Tongue (tissue), 2 donors: ENCODE results near the gene TFPI. TPM values are rescaled to one million over a fixed set of nuclear protein-coding genes. Genes with fewer than 3 reads are reported as not detected.
"Not testable (repeated sequence)": the region's sequence is repeated elsewhere in the genome, so short reads cannot be mapped to it uniquely, and the experiment has no call there.

ENCODE experiments used
- DNase-seq: peaks from one replicate; pipeline ENCODE4 v3.0.0-alpha.2; 2015
- total RNA-seq: library from RNA; depleted of rRNA; stranded (reverse); fragments of >200 nt; gene quantifications from one replicate; pipeline ENCODE4 v1.2.3, GENCODE V29; 2014

The TFPI gene
- total RNA-seq, 1 donor from 2014 or later: 52.1 TPM

DNA sequence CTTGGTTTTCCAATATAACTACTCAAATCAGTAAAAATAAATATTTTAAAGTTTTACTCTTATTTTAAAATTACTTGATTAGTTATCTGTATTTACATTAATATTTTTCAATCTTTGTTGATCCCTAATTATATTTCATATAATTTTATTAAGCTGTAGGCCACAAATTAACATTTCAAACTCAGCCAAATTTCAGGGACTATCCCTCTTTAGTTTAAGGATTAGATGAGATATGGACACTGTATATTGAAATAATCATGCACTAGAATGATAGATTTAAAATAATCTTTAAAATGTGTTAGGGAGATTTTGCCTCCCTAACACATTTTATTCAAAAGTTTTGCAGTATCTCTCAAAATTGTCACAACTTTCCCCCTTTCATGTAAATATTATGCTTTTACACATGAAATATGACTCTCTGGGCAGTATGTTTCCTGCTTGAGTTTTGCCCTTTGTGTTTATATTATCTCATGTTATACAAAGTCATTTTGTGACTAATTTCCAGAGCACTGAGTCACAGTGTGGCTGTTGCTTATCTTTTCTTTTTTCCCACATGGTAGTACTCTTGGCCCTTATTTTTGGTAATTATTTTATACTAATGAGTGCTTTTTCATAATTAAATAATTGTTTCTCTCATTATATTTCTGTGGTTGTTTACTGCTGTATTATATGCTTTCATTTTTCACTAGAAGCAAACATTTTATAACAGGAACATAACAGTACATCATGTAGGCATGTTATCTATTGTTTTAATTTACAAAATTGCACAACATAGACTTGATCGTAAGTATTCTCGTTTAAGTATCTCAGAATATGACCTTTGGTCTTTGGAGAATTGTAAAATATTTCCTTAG lies 1.2 kb downstream of the TFPI start:
- DNase-seq: no peak

DNA sequence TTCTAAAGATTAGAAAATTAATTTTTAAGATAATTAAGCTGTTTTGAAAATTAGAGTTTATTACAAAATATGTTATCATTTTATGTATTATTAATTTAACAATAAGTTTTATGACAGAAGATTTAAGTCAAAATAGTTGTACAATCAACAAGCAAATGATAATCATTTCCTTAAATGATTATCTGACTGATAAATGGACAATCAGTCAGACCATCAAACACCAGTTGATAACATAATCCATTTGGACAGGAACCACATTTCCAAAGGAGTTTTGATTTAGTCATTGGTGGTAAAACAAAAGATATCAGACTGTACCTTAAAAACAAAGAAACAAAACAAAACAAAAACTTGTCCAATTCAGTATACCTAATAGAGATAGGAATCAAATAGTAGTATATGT lies 1.9 kb downstream of the TFPI start:
- DNase-seq: no peak

DNA sequence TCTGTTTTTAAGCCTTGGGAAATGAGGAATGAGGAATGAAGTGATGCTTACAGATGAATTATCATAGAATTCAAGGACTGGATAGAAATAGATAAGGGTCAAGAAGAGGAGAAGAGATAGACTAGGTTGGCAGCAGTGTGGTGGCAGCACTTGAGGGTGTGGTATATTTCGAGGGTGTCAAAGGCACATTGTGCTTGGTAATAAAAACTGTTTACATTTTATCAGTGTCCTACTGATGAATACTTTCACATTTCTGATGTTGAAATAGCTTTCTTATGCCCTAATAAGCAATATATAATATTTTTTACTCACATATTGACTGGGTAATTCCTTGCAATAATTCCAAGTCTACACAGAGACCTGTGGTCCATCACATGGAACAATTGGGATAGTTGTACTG lies 3.4 kb downstream of the TFPI start:
- no peak for DNase-seq

DNA sequence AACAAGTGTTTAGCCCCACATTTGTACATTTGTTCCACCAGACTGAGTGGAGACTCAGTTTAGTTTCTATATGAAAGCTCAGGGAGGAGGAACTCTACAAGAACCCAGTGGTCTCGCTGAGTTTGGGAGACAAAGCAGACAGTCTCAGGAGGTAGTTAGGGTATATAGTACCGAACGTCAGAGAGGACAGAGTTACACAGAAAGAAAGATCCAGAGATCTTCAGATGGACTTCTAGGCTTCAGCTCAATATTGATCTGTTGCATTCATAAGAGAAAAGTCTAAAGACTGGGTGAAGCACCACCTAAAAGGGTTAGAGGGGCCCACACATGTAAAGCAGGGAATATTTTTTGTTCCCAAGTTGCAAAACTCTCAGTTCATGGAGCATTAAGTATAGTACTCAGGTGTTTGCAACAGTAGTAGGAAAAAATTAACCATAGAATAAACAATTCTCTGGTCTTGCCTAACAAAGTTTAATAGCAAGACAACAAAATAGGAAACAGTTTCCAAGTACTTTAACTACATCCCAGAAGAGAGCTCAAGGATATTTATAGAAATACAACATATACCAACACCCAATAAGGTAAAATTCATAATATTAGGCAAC lies 4.2 kb downstream of the TFPI start:
- no peak for DNase-seq

DNA sequence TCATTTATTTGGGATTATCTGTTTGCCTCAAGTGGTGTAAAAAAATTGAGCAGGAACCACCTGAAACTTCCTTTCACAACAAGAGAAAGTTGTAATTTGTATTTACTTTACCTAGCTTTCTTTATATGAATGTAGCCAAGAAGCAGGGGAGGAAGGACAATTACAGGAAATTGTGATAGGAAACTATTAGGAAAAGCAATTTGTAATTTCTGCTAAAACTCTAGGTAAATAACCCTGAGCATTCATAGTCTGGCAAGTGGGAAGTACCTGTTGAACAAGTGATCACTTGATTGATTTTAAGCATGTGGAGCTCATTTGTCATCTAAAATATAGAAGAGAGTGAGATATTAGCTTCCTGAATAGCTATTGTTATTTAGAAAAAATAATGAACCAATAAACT lies 5.0 kb downstream of the TFPI start:
- no peak for DNase-seq

DNA sequence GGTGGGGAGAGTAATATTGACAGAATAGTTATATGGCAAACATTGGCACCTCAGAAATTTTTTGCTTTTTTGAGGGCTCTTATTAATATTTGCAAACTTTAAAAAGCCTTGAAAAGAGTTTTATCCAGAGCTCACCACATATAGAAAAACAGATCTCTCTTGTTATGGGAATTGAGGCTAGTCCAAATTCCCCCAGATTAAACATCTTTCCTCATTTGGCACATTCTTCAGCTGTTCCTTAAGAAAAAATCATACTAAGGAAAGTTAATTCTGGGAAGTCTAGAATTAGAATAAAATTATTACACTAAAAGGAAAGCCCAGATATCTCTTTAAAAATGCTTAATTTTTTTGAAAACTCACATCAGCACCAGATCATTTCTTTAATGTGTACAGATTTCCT lies 5.6 kb downstream of the TFPI start:
- DNase-seq: no peak

DNA sequence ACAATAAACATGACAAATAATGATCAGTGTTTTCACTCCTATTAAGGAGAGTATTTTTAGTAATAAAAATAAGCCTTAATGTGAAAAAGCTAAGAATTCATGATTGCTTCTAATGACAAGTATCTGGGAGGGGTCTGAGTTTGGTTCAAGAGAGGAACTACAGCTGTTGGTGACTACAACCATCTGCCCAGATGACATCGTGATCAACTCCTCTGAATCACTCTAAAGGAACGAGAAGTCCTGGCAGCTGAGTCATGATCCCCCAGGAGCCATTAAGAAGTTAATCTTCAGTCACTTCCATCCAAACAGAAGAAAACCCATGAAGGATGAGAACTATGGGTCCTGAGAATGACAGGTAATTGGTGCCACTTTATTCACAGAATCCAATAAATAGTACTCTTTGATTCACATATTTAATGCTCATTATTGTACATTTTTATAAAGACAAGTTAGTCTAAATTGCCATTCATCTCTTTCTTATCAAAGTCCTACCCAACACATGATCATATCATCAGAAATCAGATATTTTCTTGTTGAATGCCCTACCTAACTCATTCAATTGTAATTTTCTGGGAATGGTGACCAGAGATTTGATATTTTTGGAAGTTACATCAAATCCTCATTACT lies 6.8 kb downstream of the TFPI start:
- peak; percentile 37 for DNase-seq

DNA sequence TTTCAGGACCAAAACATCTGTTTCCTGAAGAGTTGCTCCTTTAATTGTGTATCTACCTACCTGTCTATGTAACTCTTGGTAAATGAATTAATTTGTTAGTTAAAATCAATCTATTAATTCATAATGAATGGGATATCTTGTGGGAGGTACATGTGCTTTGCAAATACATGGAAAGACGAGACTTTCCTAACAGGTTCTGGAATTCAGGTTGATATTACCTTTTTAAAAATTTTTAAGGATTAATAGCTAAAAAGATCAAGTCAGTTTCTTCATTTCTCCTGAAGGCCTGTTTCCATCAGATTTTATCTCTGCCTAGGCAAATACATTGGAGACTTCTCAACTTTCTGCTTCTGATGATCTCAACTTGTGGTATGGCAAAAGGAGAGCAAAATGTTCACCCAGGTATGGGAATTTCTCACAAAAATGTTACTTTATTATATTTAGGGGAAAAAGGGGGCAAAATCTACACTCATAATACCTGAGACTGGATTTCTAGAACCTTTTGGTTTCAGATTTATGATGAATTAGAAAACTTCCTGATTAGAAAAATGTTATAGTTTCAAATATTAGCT lies 7.4 kb downstream of the TFPI start:
- no peak for DNase-seq

DNA sequence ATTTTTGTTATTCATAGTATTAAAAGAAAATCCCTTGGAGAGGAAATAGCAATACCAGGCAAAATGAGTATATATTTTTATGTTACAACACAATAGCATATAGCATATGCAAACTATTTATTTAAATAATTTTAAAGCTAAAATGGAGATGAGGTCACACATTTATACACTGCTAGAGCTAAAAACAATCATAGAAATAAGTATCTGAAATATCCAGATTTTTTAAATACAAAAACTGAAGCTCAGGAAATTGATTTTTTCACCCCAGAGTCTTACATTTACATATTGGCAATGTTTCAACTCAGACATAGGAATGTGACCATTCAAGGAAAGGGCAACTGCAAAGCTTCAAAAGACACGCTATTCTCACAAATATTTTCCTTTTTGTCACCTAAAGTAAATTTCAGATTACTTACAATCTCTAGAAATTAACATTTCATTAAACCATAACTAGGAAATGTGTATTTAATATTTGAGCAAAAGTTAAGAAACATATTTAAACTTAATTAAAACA lies 8.9 kb downstream of the TFPI start:
- no peak for DNase-seq

DNA sequence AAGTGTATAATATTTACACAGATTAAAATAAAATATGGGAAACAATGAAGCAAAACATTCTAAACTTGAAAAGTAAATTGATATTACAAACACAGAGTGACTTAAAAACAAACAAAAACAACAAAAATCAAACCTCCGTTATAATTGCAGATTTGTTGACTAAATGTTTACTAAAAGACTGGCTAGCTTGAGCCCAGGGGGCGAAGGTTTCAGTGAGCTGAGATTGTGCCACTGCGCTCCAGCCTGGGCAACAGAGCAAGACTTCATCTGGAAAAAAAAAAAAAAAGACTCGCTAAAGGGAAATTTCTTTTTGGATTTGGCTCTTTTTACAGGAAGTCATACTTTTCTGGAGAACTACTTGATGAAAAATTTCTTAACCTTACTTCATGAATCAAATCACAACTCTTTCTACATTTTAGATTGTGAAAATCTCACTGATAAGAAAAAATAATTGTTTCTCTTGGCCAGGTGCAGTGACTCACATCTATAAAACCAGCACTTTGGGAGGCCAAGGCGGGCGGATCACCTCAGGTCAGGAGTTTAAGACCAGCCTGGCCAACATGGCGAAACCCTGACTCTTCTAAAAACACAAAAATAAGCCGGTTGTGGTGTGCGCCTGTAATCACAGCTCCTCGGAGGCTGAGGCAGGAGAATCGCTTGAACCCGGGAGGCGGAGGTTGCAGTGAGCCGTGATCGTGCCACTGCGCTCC lies 9.7 kb downstream of the TFPI start:
- DNase-seq: no peak

DNA sequence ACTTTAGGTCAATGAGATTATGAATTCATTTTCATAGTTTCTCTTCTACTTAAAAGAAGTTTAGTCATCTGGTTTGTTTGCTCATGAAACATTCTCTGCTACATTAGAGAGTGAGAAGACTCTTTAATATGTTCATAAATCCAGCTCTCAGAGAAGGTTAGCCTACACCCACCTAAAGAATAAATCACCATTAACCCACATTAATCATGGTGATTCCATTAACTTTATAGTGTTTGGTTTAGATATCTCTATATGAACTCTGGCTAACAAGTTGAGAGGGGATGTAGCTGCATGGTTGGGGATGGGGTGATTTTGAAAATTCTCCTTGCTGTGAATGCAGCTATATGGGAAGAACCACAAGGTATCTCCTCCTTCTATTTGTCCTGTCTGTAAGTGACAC lies 10.7 kb downstream of the TFPI start:
- no peak for DNase-seq

DNA sequence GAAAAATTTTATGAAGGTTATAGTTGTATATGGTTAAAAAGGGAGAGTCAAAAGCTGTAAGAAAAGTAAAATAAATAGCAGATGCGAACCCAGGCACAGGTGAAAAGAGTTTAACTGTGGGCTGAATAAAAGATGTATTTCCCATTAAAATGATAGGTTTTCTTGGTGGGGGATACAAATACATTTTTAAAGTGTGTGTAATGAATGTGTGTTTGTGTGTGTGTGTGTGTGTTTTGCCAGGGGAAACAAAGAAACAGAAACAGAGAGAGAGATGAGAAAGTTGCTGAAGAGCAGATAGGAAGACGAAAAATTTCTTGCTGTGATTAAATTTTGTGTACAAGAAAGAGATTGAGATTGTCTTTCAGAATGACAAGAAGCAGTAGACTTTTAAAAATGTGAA lies 12.1 kb downstream of the TFPI start:
- no peak for DNase-seq

DNA sequence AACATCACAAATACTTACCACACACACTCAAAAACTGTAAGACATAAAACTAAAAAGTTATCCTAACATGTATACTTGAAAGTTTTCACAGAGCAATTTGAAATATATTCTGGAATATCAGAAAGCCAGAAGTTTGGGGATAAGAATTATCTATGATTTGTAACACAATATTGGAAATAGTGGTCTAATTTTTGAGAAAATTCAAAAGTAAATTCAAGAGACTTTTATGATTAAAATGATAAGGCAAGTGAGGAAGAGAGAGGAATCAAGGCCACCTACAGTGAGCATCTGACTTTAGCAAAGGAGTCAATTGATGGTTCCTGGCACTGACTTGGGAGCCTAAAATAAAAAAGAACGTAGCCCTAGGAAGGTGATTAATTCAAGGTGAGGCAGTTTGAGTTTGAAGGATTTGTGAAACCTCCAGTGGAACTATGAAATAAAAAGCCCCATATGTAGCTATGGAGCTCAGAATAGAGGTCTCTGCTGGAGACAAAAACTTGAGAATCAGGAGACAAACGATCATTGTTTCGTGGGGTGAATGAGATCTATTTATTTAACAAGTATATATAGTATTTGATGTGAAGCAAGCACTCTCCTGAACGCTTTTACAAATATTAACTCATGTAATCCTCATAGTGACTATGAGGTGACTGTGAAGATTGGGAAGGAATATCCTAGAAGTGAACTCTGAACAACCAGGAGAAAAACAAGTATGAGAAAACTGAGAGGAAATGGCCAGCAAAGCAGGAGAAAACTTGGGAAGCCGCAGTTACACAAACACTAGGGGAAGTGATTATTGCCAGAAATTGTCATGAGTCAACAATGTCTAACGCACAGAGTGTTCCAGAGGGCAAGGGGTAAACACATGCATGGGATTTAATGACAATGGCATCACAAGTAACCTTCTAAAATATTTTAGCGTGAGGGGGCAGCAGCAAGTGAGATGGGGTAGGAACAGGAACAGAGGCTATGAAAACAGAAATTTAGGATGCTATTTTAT lies 12.8 kb downstream of the TFPI start:
- DNase-seq: no peak

DNA sequence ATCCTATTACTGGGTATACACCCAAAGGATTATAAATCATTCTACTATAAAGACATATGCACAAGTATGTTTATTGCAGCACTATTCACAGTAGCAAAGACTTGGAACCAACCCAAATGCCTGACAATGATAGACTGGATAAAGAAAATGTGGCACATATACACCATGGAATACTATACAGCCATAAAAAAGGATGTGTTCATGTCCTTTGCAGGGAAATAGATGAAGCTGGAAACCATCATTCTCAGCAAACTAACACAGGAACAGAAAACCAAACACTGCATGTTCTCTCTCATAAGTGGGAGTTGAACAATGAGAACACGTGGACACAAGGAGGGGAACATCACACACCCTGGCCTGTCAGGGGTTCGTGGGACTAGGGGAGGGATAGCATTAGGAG lies 16.0 kb downstream of the TFPI start:
- DNase-seq: not testable (repeated sequence)

DNA sequence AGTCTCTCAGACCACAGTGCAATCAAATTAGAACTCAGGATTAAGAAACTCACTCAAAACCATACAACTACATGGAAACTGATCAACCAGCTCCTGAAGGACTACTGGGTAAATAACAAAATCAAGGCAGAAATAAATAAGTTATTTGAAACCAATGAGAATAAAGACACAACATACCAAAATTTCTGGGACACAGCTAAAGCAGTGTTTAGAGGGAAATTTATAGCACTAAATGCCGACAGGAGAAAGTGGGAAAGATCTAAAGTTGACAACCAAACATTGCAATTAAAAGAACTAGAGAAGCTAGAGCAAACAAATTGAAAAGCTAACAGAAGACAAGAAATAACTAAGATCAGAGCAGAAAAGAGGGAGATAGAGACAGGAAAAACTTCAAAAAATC lies 18.9 kb downstream of the TFPI start:
- not testable (repeated sequence) for DNase-seq

DNA sequence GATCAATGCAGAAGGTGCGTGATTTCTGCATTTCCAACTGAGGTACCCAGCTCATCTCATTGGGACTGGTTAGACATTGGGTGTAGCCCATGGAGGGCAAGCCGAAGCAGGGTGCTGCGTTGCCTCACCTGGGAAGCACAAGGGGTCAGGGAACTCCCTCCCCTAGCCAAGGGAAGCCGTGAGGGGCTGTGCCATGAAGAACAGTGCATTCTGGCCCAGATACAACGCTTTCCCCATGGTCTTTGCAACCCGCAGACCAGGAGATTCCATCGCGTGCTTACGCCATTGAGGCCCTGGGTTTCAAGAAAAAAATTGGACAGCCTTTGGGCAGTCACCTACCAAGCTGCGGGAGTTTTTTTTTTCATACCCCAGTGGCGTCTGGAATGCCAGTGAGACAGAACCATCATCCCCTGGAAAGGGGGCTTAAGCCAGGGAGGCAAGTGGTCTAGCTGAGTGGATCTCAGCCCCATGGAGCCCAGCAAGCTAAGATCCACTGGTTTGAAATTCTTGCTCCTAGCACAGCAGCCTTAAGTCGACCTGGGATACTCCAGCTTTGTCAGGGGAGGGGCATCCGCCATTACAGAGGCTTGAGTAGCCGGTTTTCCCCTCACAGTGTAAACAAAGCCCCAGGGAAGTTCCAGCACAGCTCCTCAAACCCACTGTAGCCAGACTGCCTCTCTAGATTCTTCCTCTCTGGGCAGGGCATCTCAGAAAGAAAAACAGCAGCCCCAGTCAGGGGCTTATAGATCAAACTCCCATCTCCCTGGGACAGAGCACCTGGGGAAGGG lies 21.7 kb downstream of the TFPI start:
- DNase-seq: no peak

DNA sequence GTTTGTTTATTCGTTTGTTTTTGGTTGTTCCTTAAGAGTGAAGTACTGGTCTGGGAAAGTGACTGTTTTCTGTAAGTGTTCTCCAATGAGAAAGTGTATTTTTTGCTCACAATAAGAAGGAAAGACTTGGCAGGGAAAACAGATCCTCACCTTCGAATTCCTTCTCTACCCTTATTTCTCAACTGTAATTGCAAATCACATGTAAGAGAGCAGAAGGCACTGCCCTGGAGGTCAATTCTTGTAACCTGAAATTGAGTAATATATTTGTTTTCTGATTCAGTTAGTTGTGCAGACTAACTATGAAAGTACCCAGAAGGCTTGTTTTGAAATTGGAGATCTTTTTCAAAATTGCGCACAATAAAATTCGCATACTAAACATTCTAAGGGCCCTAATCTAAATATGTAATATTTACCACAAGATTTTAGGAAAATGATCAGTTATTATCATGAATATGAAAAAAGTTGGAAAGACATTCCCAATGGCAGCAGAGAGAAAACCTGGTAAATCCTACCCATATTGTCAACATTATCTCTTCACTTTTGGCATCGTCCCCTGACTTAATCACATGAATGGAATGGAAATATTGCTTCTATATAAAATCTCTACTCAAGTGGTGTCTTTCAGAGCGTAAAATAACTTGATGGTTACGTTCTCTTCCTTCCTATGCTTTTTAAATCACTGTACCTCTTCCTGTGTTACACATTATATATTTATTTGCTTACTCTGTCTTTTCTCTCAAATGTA lies 24.1 kb downstream of the TFPI start:
- DNase-seq: no peak

DNA sequence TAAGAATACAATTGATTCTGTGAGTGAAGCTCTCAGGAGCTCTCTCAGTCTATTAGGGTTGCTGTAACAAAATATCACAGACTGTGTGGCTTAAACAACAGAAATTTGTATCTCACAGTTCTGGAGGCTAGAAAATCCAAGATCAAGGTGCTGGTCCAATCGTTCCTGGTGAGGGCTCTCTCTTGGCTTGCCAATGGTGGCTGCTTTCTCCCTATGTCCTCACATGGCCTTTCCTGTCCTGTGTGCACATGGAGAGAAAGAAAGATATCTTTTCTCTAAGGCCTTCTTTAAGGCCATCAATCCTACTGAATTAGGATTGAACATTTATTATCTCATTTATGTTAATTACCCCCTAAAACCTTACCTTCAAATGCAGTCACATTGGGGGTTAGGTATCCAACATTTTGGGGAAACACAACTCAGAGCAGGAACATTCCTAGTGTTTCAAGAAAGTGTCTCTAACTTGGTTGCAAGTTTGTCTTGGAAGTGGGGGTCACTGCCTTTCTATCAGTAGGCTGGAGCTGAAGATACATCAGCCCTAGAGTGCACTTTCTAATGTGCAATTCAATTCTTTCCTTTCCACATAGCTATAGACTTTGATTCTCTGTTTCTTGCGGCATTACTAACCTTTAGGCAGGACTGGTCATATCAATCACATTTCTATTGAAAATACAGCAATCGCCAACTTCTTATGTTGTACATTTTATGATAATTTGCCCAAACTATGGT lies 24.8 kb downstream of the TFPI start:
- no peak for DNase-seq

DNA sequence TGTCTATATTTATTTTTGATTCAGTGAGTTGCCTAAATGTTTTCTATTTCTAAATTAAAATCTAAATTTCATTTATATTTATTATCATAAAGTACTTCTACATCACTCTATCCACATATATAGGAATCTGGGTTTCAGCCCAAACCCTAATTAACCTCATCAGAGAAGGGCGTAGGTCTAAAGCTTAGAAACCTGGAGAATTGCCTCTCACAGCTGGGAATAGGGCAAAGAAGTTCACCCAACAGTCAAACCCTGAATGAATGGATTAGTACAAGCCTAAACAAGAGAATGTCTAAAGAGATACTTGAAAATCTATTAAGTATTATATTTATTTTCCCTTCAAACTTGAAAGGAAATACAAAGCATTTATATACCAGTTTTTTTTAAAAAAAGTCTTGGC lies 26.2 kb downstream of the TFPI start:
- no peak for DNase-seq
